ENCODE results near the gene MB. TPM values are rescaled to one million over a fixed set of nuclear protein-coding genes. Genes with fewer than 3 reads are reported as not detected.

MB gene
- total RNA-seq, 1 donor from 2014 or later, result not detected

GRCh38 chr22:35601743-35602615 lies 15.2 kb downstream of the MB start:
- H3K4me3 Mint-ChIP-seq, result no peak overlapping the region
- no peak for DNase-seq (ENCODE audit: low spot score in 2 of 2, unreplicated experiment in 2 of 2)
- peaks cover 17% of the 10 kb centered on the region for H3K4me1 Mint-ChIP-seq
- H3K36me3 Mint-ChIP-seq, result no peaks in the 10 kb centered on the region
- no peak for TF ChIP-seq CTCF (IDR thresholded peaks at IDR 0.05; ENCODE audit: unreplicated experiment)
- H3K27ac Mint-ChIP-seq, result no peak overlapping the region
- H3K27me3 Mint-ChIP-seq (ENCODE audit: low read depth), result no peaks in the 10 kb centered on the region
- H3K9me3 Mint-ChIP-seq, result no peaks in the 10 kb centered on the region

- TF ChIP-seq CTCF (IDR thresholded peaks at IDR 0.05; ENCODE audit: unreplicated experiment), result no peak
- no peak for DNase-seq (ENCODE audit: low spot score in 2 of 2, unreplicated experiment in 2 of 2)
- Mint-ChIP-seq H3K9me3 (no peaks in the 10 kb centered on the region), H3K36me3 (no peaks in the 10 kb centered on the region), H3K27ac (no peak overlapping the region), H3K27me3 (ENCODE audit: low read depth) (no peaks in the 10 kb centered on the region), H3K4me1 (peaks cover 16% of the 10 kb centered on the region), H3K4me3 (no peak overlapping the region)
These were observed 16.0 kb downstream of the MB start for GRCh38 chr22:35601013-35601580.

- no peaks in the 10 kb centered on the region for H3K27me3 Mint-ChIP-seq (ENCODE audit: low read depth)
- H3K4me3 Mint-ChIP-seq, result no peak overlapping the region
- H3K36me3 Mint-ChIP-seq, result no peaks in the 10 kb centered on the region
- no peak for TF ChIP-seq CTCF (IDR thresholded peaks at IDR 0.05; ENCODE audit: unreplicated experiment)
- no peaks in the 10 kb centered on the region for H3K9me3 Mint-ChIP-seq
- peaks cover 14% of the 10 kb centered on the region for H3K4me1 Mint-ChIP-seq
- H3K27ac Mint-ChIP-seq, result no peak overlapping the region
- DNase-seq (ENCODE audit: low spot score in 2 of 2, unreplicated experiment in 2 of 2), result no peak
These were observed 16.7 kb downstream of the MB start for GRCh38 chr22:35600476-35600875.

GRCh38 chr22:35599364-35599763 lies 17.8 kb downstream of the MB start:
- no peak for DNase-seq (ENCODE audit: low spot score in 2 of 2, unreplicated experiment in 2 of 2)
- Mint-ChIP-seq H3K27ac (no peak overlapping the region), H3K27me3 (ENCODE audit: low read depth) (no peaks in the 10 kb centered on the region), H3K4me1 (peaks cover 3% of the 10 kb centered on the region), H3K36me3 (no peaks in the 10 kb centered on the region), H3K4me3 (no peak overlapping the region), H3K9me3 (no peaks in the 10 kb centered on the region)
- no peak for TF ChIP-seq CTCF (IDR thresholded peaks at IDR 0.05; ENCODE audit: unreplicated experiment)

GRCh38 chr22:35598396-35598710 lies 18.8 kb downstream of the MB start:
- no peak overlapping the region for H3K27ac Mint-ChIP-seq
- no peak for TF ChIP-seq CTCF (IDR thresholded peaks at IDR 0.05; ENCODE audit: unreplicated experiment)
- no peaks in the 10 kb centered on the region for H3K36me3 Mint-ChIP-seq
- H3K9me3 Mint-ChIP-seq, result no peaks in the 10 kb centered on the region
- no peak overlapping the region for H3K4me3 Mint-ChIP-seq
- no peaks in the 10 kb centered on the region for H3K27me3 Mint-ChIP-seq (ENCODE audit: low read depth)
- no peaks in the 10 kb centered on the region for H3K4me1 Mint-ChIP-seq
- no peak for DNase-seq (ENCODE audit: low spot score in 2 of 2, unreplicated experiment in 2 of 2)

Measured in mesothelial cell of epicardium (in vitro differentiated cells).